HG03469 (cell line): ENCODE data around the gene MYRFL.
"Not testable (repeated sequence)": the region's sequence is repeated elsewhere in the genome, so short reads cannot be mapped to it uniquely, and the experiment has no call there.

Experiments used
- ATAC-seq: cut with Tn5 transposase; IDR thresholded peaks from one replicate; pipeline ENCODE4 v1.9.1; 2021; ENCODE audit warnings: mild to moderate bottlenecking, moderate library complexity, moderate number of reproducible peaks; ENCODE audit not compliant: unreplicated experiment

The MYRFL gene

GRCh38 chr12:69824966-69825560 is at the start of gene MYRFL:
Gene MYRFL (plus strand): TSS chr12:69825227. CDS start chr12:69825518, 291 bp downstream.
- ATAC-seq = no peak

GRCh38 chr12:69779928-69780327 is 45.1 kb upstream of the MYRFL start:
- peak; percentile 42 for ATAC-seq

GRCh38 chr12:69783365-69783764 is 41.7 kb upstream of the MYRFL start:
- ATAC-seq = no peak

GRCh38 chr12:69789351-69789750 is 35.7 kb upstream of the MYRFL start:
- ATAC-seq = no peak

GRCh38 chr12:69792533-69792932 is 32.5 kb upstream of the MYRFL start:
- ATAC-seq = no peak

- not testable (repeated sequence) for ATAC-seq
Measured at GRCh38 chr12:69807101-69807897, 17.7 kb upstream of the MYRFL start.

GRCh38 chr12:69810870-69811498 is 14.0 kb upstream of the MYRFL start:
- no peak for ATAC-seq

GRCh38 chr12:69816082-69816481 is 8.9 kb upstream of the MYRFL start:
- ATAC-seq = no peak

GRCh38 chr12:69821032-69821455 is 4.0 kb upstream of the MYRFL start:
- ATAC-seq = no peak

- ATAC-seq = no peak
Measured at GRCh38 chr12:69821456-69822159, 3.4 kb upstream of the MYRFL start.

GRCh38 chr12:69822201-69822860 is 2.7 kb upstream of the MYRFL start:
- no peak for ATAC-seq

GRCh38 chr12:69824028-69824427 is 999 bp upstream of the MYRFL start:
- ATAC-seq = no peak

GRCh38 chr12:69828897-69829296 is 3.9 kb downstream of the MYRFL start:
- no peak for ATAC-seq

- no peak for ATAC-seq
Measured at GRCh38 chr12:69833696-69834095, 8.7 kb downstream of the MYRFL start.

- ATAC-seq = no peak
Measured at GRCh38 chr12:69834147-69834546, 9.1 kb downstream of the MYRFL start.

GRCh38 chr12:69834576-69834975 is 9.5 kb downstream of the MYRFL start:
- ATAC-seq = no peak

- no peak for ATAC-seq
Measured at GRCh38 chr12:69835081-69835480, 10.1 kb downstream of the MYRFL start.

- ATAC-seq = no peak
Measured at GRCh38 chr12:69836015-69836414, 11.0 kb downstream of the MYRFL start.

- ATAC-seq = no peak
Measured at GRCh38 chr12:69837191-69837590, 12.2 kb downstream of the MYRFL start.

- no peak for ATAC-seq
Measured at GRCh38 chr12:69837657-69838415, 12.8 kb downstream of the MYRFL start.
